ENCODE measurements around the gene ZNF423.

ZNF423 gene

DNA sequence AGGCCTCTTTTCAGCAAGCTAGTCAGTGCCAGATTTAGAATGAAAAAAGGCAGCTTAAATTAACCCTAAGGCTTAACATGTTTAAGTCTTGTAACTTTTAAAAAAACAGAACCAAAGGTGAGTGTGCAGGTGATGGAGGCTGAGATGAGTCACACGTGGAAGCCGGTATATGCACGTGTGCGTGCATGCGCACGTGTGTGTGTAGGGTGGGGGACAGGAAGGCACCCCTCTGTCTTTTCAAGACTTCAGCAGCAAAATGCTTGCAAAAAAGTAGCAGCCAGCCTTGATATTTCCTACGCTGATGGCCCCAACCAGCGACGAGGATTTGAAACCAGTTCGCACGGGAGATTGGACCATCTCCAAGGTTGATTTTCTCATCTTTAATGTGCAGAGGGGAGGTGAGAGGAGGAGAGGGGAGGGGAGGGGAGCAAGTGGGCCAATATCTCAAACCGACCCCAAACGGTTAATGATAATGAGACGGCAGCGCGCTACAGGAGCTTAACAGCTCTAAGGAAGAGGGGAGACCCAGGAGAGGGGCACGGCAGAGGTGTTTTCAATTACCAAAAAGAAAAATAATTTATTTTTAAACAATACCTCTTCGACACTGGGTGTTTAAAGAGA, 154.7 kb downstream of the ZNF423 start:
- CTCF ChIA-PET: no interaction called here

DNA sequence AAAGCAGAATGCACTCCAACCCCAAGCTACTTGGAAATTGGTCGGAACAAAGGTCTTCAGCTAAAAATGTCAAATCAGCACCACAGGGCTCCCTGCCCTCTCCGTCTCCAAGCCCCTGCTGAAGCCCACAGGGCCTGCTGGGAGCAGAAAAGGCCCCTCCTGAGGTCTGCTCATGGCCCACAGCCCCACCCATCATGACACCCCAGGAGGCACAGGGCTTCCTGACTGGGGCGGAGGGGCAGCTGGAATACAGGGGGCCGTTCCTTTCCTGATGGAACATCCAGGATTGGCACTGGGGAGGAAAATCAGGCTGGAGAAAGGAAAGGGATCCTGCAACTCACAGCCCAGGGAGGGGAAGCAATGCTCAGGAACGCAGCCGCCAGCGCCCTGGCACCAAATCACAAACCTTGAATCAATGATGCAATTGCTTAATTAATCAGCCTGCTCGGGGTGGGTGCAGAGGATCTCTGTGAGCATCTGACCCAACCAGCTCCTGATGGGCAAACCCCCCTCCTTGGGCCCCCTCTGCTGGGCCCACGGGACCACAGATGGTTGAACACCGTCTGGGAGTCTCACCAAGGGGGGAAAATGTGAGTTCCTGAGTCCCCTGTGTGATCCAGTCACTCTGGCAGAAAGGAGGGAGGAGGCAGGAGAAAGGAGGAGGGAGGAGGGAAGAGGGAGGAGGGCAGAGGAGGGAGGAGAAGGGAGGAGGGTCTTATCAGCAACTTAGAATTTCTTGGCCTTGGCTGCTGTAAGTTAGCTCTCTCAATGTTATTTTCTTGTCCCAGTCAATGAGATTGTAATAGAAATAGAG, 155.5 kb downstream of the ZNF423 start:
- no peak for TF ChIP-seq SP1 (IDR thresholded peaks at IDR 0.05)
- TF ChIP-seq, protein P1, sequence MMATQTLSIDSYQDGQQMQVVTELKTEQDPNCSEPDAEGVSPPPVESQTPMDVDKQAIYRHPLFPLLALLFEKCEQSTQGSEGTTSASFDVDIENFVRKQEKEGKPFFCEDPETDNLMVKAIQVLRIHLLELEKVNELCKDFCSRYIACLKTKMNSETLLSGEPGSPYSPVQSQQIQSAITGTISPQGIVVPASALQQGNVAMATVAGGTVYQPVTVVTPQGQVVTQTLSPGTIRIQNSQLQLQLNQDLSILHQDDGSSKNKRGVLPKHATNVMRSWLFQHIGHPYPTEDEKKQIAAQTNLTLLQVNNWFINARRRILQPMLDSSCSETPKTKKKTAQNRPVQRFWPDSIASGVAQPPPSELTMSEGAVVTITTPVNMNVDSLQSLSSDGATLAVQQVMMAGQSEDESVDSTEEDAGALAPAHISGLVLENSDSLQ (IDR thresholded peaks at IDR 0.05): peak; percentile 30; the same call in 1 of the 2 replicates
- DNase-seq (ENCODE audit: extremely low spot score): peak; percentile 19
- ChIA-PET CTCF (no interaction called here), POLR2A (no interaction called here)

More for the DNA sequence above, 154.7 kb downstream of the ZNF423 start:
- DNase-seq (ENCODE audit: extremely low spot score): no peak
- POLR2A ChIA-PET: no interaction called here
- TF ChIP-seq SUZ12 (IDR thresholded peaks at IDR 0.05) (no peak), TARDBP (IDR thresholded peaks at IDR 0.05) (no peak)

DNA sequence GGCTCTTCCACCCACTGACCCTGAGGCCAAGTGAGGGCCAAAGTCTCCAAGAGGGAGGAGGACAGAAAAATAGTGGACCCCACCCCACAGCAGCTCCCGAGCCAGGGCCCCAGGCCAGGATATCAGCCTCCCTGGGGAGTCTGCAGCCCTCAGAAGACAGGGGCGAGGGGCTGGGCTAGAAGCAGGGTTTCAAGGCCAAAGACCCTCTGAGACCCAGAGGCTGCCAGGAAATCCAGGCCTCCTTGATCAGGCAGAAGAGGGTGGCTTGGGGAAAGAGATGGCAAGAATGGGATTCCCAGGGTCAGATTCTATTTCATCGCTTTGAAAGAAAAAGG, 156.1 kb downstream of the ZNF423 start:
- ChIA-PET CTCF (no interaction called here), POLR2A (no interaction called here)
- TF ChIP-seq L3MBTL2 (conservative IDR thresholded peaks at IDR 0.05): no peak
- no peak for TF ChIP-seq NFRKB (IDR thresholded peaks at IDR 0.05)
- no peak for TF ChIP-seq ARNT (IDR thresholded peaks at IDR 0.05)
- TF ChIP-seq LEF1 (IDR thresholded peaks at IDR 0.05; ENCODE audit: borderline replicate concordance): no peak
- TF ChIP-seq, protein P1 (IDR thresholded peaks at IDR 0.05): no peak
- no peak for TF ChIP-seq HDGF (IDR thresholded peaks at IDR 0.05; ENCODE audit: borderline replicate concordance)
- no peak for TF ChIP-seq ZNF384 (IDR thresholded peaks at IDR 0.05)
- no peak for TF ChIP-seq FOXM1 (IDR thresholded peaks at IDR 0.05; ENCODE audit: borderline replicate concordance)
- no peak for TF ChIP-seq ELF4 (IDR thresholded peaks at IDR 0.05)
- DNase-seq (ENCODE audit: extremely low spot score): no peak

DNA sequence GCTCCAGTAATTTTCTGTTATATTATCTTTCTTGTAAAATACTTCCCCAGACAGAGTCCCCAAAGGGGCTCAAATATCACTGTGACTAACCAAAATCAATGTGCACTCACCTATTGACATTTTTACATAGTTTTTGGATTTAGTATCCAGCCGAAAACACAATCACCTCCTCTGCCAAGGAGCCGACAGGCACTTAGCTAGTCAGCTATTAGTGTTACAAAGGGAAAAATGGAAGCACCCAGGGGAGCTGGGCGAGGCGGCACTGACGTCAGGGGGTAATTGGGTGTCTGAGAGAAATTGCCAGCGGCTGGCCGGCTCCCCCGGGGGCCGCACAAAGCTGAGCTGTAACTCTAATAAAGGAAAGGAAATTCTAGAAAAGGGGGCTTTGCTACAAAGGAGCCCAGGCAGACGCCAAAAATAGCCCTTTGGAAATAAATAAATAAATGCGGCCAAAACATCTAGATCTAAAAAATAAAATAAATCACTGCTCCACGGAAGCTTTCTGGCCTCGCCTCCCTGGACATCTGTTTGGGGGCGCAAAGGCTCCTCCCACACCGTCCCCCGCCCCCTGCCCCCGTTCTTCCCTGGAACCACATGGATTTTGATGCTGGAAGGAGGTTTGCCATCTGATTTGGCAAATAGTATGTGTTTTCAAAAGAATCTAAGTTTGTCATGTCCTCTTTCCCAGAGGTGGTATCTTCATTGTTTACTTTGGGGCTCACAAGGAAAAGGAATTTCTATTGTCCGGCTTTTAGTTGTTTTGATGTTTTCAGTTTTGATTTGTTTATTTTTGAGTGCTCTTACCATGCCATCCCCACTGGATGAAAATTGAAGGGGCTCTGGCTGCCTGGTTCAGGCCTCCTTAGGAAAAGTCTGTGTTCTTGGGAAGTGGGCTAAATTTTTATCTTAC, 156.7 kb downstream of the ZNF423 start:
- POLR2A ChIA-PET: interaction anchor here (0.7 kb wide), 1 partner anchor 34 kb away, joined by 3 read pairs; no protein-coding TSS in a partner anchor
- DNase-seq (ENCODE audit: extremely low spot score): peak; percentile 65
- TF ChIP-seq CTBP1 (IDR thresholded peaks at IDR 0.05; ENCODE audit: borderline replicate concordance) (peak; percentile 62; the same call in 1 of the 2 replicates), BHLHE40 (IDR thresholded peaks at IDR 0.05; ENCODE audit: borderline replicate concordance) (no peak)
- TF ChIP-seq, protein P1 (IDR thresholded peaks at IDR 0.05): peak; percentile 37; the same call in 1 of the 2 replicates
- CTCF ChIA-PET: no interaction called here

DNA sequence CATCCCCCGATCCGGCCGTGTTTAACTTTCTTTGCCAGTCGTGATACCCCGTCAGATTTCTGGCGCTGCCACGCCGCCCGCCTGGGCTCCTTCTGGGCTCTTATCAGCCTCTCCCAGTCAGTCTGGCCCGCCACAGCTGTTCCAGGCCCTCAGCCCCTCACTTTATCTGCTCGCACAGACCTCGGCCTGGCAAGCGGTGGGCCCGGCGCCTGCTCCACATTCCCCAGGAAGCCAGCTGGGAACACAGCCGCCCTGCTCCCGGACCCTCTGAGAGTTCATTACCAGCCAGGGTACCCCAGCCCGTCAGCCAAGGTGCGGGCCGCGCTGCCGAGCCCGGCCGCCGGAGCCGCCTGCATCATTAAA, 157.5 kb downstream of the ZNF423 start:
- CTCF ChIA-PET: no interaction called here
- peak; percentile 20 for DNase-seq (ENCODE audit: extremely low spot score)
- TF ChIP-seq ELF4 (IDR thresholded peaks at IDR 0.05) (no peak), FOXK2 (IDR thresholded peaks at IDR 0.05) (no peak), LEF1 (IDR thresholded peaks at IDR 0.05; ENCODE audit: borderline replicate concordance) (no peak), SP1 (IDR thresholded peaks at IDR 0.05) (no peak)
- POLR2A ChIA-PET: no interaction called here

DNA sequence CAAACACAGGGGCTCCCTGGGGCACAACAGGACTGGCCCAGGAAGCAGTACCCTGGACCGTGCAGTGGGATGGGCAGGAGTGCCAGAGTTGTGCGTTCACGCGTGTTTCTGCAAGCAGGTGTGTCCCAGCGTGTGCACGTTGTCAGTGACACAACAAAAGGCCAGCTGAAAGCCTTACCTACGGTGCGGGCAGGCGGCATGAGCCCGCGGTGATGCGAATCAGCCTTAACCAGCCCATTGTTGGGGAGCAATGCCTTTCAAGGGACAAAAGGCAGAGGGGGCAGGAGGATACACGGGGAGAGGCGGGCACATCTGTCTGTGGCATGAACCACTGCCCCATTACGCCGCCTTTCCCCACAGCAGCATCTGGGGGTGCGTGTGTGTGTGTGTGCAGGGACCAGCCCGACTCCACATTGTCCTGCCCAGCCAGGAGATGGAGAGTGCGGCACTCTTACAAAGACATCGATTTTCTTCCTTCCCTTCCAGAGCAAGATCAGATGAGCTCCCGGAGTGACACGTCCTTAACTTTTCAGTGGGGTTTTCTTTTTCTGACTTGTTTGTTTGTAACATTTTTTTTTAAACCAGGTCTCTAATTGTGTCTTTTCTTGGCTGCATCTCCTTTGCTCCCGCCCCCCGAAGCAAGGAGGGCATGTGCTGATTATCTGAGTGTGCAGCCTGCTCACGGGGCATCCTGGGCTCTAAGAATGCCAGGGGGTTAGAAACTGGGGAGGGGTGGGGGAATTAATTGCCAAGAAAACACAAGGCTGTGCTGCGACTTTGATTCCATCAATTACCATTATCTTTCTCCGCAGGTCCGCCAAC, 158.1 kb downstream of the ZNF423 start:
- DNase-seq (ENCODE audit: extremely low spot score): no peak
- ChIA-PET POLR2A (no interaction called here), CTCF (interaction anchor here (0.6 kb wide), 1 partner anchor 1182 kb away, joined by 5 read pairs; no protein-coding TSS in a partner anchor)
- TF ChIP-seq HDGF (IDR thresholded peaks at IDR 0.05; ENCODE audit: borderline replicate concordance) (no peak), SP1 (IDR thresholded peaks at IDR 0.05) (no peak), SUZ12 (IDR thresholded peaks at IDR 0.05) (no peak), BHLHE40 (IDR thresholded peaks at IDR 0.05; ENCODE audit: borderline replicate concordance) (no peak), ARNT (IDR thresholded peaks at IDR 0.05) (no peak), TARDBP (IDR thresholded peaks at IDR 0.05) (no peak)
- TF ChIP-seq, protein P1 (IDR thresholded peaks at IDR 0.05): no peak
